HG03521 (cell line): ENCODE measurements around the gene NOTUM.

ENCODE experiments used
- ATAC-seq: cut with Tn5 transposase; IDR thresholded peaks from one replicate; pipeline ENCODE4 v1.9.1; 2021; ENCODE audit warnings: mild to moderate bottlenecking, moderate library complexity; ENCODE audit not compliant: unreplicated experiment

The NOTUM gene

GRCh38 chr17:81978524-81979298, 17.7 kb upstream of the NOTUM start:
- ATAC-seq = no peak

- ATAC-seq = peak; percentile 80
Measured at GRCh38 chr17:81977211-81977808, 16.3 kb upstream of the NOTUM start, which contains the start of gene ASPSCR1. Gene ASPSCR1, plus strand, starts transcription at chr17:81977629. Its CDS starts 18 bp downstream, at chr17:81977647.

GRCh38 chr17:81976332-81977210, 15.6 kb upstream of the NOTUM start:
- no peak for ATAC-seq

GRCh38 chr17:81973432-81973831, 12.4 kb upstream of the NOTUM start:
- ATAC-seq = no peak

- ATAC-seq = no peak
Measured at GRCh38 chr17:81968850-81969812, 8.1 kb upstream of the NOTUM start.

GRCh38 chr17:81968396-81968745, 7.4 kb upstream of the NOTUM start:
- no peak for ATAC-seq

- ATAC-seq = peak; percentile 59
Measured at GRCh38 chr17:81967533-81968395, 6.8 kb upstream of the NOTUM start.

GRCh38 chr17:81967244-81967532, 6.2 kb upstream of the NOTUM start:
- ATAC-seq = no peak

GRCh38 chr17:81966343-81967243, 5.6 kb upstream of the NOTUM start:
- no peak for ATAC-seq

- no peak for ATAC-seq
Measured at GRCh38 chr17:81964081-81964849, 3.3 kb upstream of the NOTUM start.

GRCh38 chr17:81962499-81963441, 1.8 kb upstream of the NOTUM start:
- ATAC-seq = no peak

GRCh38 chr17:81961521-81962498, 823 bp upstream of the NOTUM start:
- ATAC-seq = no peak

- no peak for ATAC-seq
Measured at GRCh38 chr17:81960130-81960958, 643 bp downstream of the NOTUM start.

GRCh38 chr17:81959362-81960129, 1.4 kb downstream of the NOTUM start:
- no peak for ATAC-seq
